ENCODE data around the gene MBOAT1.

Gene MBOAT1

DNA sequence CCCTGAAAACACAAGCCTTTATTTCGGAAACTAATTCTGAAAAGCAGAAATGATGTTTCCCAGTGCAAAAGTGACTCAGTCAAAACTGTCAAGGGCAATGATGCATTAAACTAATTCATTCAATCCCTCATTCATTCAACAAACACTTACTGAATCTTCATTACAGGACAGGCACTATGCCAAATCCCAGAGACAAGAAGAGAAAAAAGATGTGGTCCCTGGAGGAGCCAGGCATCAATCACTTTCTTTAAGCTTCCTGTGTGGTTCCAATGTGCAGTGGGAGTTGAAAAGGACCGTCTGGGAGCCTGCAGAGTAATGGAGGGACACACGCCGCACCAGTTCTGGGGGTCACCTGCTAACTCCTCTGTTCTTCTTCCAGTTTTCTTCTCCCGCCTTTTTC, 113.1 kb downstream of the MBOAT1 start:
- DNase-seq (ENCODE audit: low read depth in 2 of 2) = no peak

DNA sequence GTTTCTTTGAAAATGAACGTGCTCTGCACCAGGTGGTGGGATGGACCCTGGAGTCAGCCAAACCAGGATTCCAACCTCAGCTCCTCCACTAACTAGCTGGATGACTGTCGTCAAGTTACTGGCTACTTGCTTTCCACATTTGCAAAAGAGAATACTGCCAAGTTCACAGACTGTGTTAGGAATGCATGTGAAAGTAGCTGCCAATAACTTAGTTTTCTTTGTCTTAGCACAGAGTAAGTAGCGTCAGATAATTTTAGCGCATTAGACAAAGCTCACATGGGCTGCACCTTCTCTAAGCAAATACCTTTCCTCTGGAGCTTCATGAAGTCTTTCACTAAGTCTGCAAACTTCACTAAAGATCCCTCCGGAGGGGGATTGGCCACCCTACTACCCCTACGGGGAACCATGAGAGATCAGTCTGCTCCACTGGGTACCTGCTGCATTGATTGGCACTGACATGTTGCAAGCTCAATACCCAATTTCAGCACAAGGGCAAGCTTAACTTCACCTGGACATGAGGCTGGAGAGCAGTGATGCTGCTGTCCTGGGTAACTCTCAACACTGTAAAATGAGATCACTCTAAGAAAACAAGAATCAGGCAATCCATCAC, 113.9 kb downstream of the MBOAT1 start:
- no peak for DNase-seq (ENCODE audit: low read depth in 2 of 2)

DNA sequence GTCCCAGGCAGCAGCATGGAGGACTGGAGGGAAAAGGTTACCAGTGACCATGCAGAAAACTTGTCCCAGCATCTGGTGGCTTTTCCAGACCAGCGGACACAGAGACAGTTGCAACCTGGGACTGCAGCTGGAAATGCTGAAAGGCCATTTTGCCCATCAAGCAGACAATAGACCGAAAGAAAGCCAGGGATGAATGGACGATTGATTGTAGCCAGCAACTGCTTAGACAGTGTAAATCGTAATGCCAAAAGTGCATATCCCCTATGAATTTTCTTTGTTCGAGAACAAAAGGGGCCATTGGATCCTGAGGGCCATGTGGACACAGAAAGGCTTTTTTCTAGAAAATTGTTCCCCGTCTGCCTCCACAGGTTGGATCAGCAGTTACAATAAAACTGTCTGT, 115.7 kb downstream of the MBOAT1 start:
- DNase-seq (ENCODE audit: low read depth in 2 of 2) = no peak

DNA sequence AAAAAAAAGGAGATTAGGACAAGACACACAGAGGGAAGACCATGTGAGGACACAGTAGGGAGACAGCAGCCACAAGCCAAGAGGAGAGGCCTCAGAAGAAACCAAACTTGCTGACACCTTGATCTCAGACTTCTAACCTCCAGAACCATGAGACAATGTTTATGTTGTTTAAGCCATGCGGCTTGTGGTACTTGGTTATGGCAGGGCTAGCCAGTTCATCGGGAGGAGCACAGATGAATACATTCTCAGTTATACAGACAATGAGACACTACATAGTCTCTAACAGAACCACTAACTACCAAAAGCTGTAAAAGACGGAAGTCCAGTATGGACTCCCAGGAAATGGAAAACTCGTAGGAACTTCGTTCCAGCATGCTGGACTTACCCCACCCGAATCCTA, 116.8 kb downstream of the MBOAT1 start:
- DNase-seq (ENCODE audit: low read depth in 2 of 2) = no peak

DNA sequence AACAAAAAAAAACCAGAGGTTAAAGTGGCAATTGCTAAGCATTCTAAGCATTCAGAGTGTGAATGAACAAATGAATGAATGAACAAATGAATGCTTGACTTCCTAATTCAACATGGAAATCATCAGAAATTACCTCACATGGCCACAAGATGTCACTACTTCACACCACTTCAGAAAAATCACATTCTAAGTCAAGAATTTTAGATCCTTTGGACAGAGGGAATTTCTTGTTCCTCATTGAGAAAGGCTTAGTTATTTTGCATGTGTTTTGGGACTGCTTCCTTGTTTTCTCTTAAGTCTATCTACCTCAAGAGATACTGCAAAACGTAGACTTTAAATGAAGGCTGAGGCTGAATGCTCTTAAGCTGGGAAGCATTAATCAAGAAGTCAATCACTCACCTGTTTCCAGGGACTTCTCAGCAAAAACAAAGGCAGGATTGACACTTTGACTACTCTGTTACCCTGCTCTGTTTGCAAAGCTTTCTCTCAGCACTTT, 120.2 kb downstream of the MBOAT1 start:
- peak; percentile 5 to 9 for DNase-seq (ENCODE audit: low read depth in 2 of 2)

DNA sequence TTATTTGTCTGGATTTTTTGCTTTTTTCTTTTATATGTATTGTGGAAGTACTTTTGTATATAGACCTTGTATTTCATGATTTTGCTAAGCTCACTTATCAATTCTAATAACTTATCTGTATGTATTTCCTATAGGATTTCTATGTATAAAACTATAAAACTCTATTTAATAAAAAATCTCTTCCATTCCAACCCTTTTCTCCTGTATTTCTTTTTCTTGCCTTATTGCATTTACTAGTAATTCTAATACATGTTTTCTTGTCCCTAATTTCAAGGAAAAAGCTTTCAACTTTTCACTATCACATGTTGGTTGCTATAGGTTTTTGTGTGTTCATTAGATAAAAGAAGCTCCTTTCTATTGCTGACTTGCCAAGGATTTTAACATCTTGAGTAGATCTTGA, 125.3 kb downstream of the MBOAT1 start:
- no peak for DNase-seq (ENCODE audit: low read depth in 2 of 2)

DNA sequence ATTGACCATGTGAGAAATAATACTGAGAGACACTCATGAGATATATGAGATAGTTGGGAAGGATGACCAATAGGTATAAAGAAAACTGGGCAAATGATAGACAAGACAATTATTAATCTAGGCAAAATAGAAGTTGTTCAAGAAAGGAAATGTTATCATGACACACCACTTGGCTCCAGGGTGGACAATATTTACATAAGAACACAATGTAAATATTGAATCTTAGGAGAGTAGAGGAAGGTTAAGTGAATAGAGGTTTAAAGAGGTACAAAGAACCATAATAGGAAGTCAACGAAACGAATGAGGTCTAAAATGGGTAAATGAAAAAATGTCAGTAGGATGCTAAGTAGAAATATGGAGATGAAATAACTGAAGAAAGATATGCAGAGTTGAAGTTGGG, 126.5 kb downstream of the MBOAT1 start:
- no peak for DNase-seq (ENCODE audit: low read depth in 2 of 2)

DNA sequence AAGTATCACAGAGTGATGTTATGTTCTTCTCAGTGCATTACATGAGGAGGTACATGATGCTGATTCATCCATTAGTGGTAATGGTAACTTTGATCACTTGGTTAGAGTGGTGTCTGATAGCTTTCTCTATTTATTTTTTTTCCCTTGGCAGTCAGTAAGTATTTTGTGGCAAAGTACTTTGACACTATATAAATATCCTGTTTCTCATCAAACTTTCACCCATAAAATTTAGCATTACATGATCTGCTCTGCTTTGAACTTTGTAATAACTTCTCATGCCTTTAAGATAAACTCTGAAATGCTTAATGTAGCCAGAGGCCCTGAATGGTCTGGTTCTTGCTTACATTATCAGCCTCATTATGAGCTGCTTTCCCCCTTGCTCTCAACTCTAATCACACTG, 127.9 kb downstream of the MBOAT1 start:
- no peak for DNase-seq (ENCODE audit: low read depth in 2 of 2)

DNA sequence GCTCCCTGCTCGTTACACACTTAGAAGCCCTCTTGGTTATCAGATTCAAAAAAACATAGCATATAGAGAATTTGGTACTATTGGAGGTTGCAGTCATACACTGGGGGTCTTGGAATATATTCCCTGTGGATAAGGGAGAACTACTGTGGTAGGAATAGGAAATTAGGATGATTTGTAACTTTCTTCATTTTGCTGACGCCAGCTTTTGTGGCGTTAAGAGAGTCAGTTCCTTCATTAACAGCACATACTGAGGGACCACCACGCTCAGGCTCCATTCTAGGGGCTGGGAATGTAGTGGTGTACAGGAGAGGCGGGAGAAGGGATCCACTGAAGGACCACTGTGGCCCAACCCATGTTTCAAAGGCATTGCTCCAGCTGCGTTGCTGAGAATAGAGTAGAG, 140.3 kb downstream of the MBOAT1 start:
- no peak for DNase-seq (ENCODE audit: low read depth in 2 of 2)

DNA sequence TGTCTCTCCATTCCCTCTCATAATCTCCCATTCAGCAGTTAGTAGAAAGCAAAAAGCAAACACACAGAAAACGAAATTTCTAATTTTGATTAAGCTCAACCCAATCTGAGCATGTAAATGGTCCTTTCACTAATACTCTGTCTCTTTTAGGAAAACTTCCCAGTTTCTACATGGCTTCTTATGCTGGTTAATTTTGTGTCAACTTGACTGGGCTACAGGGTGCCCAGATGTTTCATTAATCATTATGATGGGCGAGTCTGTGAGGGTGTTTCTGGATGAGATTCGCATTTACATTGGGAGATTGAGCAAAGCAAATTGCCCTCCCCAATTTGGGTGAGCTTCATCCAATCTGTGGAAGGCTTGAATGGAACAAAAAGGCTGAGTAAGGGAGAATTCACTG, 142.2 kb downstream of the MBOAT1 start:
- no peak for DNase-seq (ENCODE audit: low read depth in 2 of 2)

DNA sequence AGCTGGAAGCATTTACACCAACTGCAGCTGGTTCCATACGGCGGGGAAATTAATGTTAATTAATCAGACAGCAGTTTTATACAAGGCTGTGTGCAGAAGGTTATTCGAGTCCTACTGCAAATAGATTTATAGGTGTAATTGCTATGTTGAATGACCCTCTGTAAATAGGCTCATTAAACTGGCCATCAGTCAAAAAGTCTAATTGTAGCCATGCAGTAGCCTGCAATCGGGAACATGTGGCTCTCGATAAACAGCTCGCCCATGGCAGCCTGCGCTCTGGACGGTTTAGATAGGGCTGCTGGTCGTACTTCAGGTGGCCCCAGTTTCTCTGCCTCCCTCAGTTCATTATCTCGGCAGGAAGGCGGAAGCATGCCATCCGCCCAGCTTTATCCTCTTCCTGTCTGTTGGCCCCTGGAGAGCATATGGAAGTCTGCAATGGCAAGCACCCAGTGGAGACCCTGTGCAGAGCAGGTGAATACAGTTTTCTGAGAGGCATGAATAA, 143.2 kb downstream of the MBOAT1 start:
- DNase-seq (ENCODE audit: low read depth in 2 of 2) = no peak

DNA sequence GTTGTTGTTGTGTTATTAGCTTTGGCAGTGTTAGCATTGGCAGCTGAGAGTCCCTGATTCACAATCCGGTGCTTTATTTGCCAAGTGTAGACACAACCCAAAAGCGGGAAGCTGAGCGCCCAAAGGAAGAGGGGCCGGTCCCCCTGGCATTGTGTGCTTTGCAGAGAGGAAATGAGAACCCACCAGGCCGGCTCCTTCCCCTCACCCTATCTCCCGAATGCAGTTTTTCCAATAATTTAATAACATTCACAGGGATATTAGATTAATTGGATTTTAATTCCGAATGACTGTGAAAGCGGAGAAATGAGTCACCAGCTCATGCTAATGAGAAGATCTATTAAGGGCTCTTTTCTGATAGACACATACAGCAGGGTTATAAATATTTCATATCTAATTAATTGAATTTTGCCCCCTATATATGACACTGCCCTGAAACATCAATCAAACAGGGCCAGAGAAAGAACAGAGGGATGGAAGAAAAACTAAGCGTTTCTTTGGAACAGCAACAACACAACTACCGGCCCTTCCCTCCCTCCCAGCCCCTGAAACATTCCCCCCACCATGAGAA, 143.8 kb downstream of the MBOAT1 start:
- no peak for DNase-seq (ENCODE audit: low read depth in 2 of 2)

DNA sequence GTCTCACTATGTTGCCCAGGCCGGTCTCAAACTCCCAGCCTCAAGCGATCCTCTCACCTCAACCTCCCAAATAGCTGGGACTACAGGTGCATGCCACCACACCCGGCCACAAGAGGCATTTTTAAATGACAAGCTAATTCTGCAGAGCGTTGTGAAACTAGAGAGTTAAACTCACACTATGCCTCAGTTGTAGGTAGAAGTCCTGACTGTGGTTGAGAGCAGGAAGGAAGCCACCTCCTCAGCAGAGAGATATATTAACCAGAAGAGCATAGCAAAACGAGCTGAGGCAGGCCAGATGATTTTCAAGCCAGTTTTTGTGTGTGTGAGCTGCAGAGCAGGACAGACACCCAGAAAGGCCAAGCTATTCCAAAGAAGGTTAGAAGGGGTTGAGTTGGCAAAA, 150.3 kb downstream of the MBOAT1 start:
- DNase-seq (ENCODE audit: low read depth in 2 of 2) = no peak

DNA sequence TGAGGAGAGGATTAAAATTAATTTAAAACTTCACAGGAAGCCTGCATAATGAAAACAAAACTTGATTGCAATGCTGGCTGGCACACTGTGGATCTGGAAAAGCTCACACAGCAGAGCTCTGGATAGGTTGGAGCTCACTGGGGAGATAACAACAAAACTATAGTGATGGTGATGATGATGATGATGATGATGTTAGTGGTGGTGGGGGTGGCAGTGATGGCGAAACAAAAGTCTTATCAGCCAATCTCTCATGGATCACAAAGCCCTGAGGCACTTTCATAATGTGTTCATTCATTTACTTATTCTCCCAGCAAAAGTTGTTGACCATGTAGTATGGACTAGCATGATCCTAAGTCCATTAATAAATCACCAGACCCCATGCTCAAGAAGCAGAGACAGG, 152.0 kb downstream of the MBOAT1 start:
- no peak for DNase-seq (ENCODE audit: low read depth in 2 of 2)

DNA sequence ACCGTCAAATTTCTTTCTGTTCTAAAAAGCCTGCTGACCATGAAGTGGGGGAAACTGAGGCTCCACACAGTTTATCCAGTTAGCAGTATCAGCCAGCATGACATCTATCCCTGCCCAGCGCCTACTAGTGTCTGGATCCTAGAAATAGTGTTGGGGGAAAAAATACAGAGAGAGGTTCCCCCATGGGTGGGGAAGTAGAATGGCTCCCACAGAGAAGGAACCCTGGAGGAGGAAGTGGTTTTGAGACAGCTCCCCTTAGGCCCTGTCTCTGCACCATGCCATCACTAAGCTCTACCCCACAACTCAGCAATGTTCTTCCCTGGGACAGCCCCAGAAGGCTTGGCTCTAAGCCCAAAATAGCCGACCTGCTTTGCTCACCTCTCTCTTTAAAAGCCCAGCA, 153.4 kb downstream of the MBOAT1 start:
- DNase-seq (ENCODE audit: low read depth in 2 of 2) = no peak

DNA sequence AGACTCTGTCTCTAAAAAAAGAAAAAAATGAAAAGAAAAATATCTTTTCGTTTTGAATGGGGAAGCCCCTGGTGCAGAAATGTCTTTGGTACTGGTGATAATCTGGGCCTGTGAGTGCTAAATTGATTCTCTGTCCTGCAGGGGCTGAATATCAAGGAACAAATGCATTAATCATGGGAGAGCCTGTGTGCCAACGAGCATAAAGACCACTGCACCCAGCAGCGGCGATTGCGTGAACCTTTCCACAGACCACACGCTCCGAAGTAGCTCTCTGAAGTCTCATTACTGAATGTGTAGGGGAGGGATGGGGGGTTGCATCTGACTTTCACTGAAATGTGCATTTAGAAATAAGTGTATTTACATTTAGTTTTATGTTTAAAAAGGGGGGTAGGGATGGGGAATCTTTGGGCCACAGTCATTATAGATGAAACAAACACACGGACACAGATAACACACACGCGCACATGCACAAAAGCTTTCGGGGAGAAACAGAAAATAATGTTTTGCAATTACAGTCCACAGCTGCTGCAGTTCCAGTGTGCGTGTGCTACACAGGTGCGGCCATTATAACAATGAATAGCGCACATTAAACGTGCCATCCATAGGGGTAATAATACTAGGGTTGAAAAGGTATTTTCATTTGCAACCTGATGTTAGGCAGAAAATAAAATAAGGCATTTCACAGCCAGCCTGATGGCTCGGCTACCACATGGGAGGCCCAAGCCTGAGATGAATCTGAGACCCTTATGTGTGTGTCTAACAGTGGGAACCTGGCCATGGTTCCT, 154.0 kb downstream of the MBOAT1 start:
- no peak for DNase-seq (ENCODE audit: low read depth in 2 of 2)

DNA sequence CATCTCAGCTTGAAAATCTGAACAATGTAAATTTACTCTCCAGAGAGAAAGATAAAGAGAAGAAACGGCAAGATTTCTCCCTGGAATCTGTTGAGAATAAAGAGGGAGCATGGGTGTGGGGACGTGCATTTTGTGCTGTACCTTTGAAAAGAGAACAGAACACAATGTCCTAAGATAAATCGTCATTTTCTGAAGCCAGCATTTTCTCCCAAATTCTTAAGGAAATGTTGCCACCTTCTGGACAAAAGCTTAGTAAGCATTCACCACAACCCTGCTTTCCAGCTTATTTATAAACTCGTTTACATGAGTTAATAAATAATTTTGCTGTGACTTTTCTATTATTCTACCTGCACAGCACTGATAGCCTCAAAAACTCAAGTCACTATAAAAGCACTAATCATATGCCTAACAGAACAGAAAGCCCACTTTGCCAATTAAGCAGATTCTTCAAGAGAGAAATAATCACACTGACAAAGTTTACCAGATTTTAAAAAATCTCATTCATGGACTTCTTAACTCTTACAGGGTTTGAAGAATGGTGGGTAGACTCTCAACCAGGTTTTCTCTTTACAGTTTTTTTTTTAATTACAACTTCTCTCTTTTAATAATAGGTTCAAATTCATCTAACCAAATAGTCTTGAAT, 155.8 kb downstream of the MBOAT1 start:
- DNase-seq (ENCODE audit: low read depth in 2 of 2) = peak; percentile 6 to 13

DNA sequence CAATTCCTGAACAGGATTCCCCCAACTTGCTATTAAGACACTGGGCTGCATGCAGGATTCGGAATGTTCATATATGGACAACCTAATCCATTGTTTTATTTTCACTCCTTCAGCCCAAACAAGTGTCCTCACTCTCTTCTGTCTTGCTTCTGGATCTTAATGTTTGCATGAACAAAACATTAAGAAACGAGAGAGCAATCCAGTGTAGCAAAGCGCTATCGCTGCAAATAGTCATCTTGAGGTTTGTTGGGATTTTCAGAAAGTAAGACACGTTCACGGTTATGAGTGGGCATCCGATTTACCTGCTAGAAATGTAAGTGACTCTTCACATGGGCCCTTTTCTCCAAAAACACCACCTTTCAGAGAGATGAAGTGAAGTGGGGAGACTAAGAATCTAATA, 156.4 kb downstream of the MBOAT1 start:
- DNase-seq (ENCODE audit: low read depth in 2 of 2) = no peak
